Muscle of arm (tissue), 12 donors: ENCODE results near the gene PLA2G4E. TPM values are rescaled to one million over a fixed set of nuclear protein-coding genes. Genes with fewer than 3 reads are reported as not detected.

Experiments
- DNase-seq: peaks from one replicate; pipeline ENCODE4 v3.0.0-alpha.2; 2013
- polyA plus RNA-seq, 12 donors: library from polyadenylated mRNA; unstranded; fragments of 120-200 nt; gene quantifications; one replicate each; pipeline ENCODE4 v1.2.1, GENCODE V29; 2013; ENCODE audit not compliant: insufficient read length in 12 of 12

Gene PLA2G4E
- polyA plus RNA-seq, 12 donors, result 0.68 to 3.5 (median 1.6) TPM; not detected in 2

DNA sequence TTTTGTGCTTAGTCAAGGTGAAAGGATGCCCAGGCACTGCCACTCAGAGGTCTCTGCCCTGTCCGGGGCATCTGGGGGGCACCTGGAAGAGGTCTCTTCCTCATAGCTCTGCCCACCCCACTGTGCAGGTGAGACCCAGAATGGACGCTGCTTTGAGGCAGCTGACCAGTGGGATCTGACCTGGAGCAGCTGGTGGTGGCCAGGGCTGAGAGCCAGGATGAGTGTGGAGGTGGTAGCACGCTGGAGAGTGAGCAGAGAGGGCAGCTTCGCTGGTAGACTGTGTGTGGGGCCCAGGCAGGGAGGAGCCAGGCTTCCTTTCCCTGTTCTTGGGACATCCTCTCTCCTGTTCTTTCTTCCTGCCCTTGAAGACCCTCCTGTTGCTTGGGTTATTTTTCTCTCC, 32.2 kb upstream of the PLA2G4E start:
- no peak for DNase-seq

DNA sequence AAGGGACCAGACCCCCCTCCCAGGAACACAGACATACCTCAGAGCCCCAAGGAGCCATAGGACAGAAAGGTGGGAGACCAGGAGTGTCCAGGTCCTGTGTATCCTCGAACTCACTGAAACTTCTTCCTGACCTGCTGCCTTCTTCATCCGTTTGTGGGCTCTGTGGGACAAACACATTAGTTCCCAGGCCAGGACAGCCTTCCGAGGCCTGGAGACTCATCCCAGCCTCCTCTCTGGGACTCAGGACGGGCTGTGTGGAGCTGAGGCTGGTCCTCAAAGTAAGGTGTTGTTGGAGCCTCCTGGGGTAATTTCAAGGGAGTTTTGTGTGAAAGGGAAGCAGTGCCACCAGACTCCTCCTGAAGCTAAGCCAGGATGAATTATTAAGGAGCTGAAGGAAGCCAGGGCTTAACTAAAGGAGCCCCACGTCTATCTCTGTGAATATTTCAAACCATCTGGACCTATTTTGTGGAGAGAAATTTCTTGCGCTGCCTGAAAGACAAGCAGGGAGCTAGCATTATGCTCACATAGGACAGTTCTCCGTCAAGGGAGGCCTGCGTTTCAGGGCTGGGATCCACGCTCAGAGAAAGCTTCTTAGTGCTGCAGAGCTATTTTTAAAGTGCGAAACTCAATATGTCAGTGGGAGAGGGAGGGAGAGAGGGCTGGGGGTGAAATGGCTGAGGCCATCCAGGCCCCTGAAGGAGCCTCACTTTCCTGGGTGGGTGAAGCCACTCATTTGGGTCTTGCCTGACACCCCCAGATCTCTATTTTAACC, 29.8 kb upstream of the PLA2G4E start:
- peak; percentile 34 for DNase-seq

DNA sequence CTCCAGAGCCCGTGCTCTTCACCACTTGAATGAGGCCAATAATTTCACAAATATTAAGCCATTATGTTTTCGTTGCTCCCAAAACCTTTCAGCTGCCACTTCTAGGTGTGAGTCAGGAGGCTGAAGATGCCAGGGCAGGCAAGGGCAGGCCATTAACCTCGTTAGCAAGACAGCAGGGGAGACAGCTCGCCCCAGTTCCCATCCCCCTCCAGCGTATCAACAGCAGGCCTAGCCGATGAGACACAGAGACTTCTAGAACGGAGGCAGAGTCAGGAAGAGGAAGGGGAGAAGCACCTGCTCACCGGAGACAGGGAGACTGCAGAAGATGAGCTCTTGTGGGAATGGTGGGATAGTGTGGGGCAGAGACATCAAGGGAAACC, 28.0 kb upstream of the PLA2G4E start:
- DNase-seq, result no peak

DNA sequence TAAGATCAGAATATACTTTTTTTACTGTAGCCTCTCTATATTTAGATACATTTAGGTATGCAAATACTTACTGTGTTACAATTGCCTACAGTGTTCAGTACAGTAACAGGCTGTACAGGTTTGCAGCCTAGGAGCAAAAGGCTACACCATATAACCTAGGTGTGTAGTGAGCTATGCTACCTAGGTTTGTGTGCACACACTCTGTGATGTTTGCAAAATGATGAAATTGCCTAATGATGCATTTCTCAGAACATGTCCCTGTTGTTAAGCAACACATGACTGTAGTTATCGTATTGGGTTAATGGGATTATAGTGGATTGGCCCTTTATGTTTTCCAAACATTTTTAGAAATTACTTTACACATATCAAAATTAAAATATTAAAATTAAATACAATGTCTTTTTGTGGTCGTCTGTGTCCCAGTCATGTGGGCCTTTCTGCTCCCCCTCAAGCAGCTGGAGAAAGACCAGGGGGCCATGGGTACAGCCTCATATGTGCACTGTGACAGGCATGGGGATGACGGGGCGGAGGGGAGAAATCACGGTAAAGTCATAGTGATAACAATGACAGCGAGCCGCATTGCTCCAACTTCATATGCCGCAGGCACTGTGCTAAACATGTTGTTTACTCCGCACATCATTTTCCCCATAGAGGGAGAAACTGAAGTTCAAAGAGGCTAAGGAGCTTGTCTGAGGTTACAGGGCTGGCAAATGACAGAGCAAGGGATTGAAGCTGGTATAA, 27.4 kb upstream of the PLA2G4E start:
- no peak for DNase-seq

DNA sequence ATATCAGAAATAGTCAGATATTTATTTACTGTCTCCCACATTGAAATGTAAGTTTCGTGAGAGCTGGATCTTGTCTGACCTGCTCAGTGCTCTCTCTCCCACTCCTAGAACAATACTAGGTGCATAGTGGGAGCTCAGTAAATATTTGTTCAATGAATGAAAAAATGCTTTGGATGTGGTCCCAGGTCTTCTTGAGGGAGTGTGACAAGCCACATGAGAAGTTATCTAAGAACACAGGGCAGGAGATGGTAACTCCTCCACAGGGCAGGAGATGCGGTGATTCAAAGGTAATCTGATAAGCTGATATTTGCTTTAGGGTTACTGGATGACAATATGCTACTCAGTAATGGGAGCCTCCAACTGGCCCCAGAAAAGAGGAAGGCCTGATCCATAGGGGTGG, 25.8 kb upstream of the PLA2G4E start:
- no peak for DNase-seq

DNA sequence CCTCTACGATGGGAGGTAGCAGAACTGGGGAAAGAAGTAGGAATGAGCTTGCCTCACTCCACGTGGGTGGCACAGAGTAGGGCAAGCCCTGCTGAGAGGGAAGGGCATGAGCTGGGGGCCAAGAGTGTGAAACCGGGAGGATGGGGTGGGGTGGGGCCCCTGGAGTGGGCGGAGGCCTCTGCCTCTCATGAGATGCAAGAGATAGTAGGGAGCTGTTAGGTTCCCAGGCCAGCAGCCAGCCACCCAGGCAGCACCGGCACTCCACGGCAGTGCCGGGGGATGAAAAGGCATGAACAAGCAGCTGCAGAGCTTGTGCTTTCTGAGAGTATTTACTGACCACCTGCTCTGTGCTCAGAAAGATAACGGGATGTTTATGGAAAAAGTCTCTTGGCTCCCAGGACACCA, 24.4 kb upstream of the PLA2G4E start:
- DNase-seq, result no peak

DNA sequence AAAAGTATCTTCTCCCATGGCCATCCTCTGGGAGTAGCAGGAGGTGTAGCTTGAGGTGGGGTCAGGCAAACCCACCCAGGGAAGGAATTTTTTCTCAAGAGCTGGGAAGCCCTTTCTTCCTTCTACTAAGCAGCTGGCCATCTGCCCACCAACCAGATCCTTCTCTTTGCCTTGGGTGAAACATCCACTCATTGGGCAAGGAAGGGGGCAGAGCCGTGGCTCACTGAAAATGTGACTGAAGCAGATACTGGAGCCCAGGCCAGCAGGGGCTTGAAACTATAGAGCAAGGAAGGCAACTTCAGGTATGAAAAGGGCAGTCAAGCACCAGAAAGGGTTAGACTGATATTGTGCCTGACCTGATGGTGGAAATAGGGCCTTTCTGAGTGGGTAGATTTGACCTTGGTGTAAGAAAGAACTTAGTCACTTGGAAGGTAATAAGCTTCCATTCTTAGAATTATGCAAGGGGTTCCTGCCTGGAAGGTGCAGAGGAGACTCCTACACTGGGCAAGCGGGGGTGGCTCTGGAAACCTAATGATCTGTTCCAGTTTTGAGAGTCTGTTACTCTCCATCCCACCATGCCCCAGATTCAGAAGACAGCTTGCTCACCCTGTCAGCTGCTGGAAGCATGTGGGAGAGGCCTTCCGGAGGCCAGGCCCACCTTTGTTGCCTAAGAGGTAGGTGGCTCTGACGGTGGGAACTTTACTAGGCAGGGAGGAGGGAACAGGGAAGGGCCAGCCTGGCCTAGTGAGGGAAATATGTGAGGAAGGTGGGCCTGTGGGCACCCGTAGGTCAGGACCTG, 22.0 kb upstream of the PLA2G4E start:
- DNase-seq, result no peak

DNA sequence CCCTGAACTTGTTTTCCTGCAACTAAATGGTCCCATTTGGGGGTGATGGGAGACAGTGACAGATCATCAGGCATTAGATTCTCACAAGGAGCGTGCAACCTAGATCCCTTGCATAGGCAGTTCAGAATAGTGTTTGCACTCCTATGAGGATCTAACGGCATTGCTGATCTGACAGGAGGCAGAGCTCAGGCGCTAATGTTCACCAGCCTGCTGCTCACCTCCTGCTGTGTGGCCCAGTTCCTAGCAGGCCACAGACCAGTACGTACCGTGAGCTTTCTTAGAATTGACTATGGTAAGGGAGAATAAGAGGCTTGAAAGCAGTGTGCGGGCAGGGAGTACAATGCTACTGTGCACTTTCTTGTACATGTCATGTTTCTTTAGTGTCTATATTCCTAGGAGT, 17.6 kb upstream of the PLA2G4E start:
- DNase-seq, result no peak

DNA sequence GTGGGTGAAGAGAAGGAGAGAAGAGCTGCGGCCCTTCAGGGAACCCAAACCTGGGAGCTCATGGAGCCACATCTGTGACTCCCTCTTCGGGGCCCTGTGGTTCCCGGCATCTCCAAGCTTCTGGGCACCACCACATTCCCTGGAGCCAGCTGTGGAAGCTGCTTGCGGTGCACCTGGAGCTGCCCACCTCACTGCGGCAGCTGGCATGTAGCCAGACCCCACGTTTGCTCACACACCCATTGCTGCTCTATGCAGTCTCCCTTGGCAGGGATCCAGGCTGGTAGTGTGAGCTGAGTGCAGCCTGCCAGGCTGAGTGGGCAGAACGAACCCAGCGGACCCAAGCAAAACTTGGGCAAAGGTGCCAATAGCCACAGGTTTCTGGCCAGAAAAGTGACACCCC, 16.8 kb upstream of the PLA2G4E start:
- no peak for DNase-seq

DNA sequence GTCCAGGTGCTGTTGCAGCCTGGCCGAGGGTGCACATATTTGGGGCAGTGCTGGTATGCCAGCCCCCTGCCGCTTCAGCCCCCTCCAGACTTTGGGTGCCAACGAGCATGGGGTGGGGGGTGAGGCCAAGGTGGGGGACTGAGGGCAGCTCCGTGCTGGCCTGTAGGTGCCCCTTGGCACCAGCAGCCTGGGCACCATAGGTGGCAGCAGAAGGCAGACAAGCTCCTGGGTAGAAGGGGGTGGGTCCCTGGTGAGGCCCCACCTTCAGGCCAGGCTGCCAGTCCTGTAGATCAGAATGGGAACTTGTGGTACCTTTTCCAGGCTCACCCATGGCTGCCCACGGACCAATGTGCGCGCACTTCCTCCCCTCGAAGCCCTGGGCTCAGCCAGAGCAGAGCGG, 16.1 kb upstream of the PLA2G4E start:
- no peak for DNase-seq

DNA sequence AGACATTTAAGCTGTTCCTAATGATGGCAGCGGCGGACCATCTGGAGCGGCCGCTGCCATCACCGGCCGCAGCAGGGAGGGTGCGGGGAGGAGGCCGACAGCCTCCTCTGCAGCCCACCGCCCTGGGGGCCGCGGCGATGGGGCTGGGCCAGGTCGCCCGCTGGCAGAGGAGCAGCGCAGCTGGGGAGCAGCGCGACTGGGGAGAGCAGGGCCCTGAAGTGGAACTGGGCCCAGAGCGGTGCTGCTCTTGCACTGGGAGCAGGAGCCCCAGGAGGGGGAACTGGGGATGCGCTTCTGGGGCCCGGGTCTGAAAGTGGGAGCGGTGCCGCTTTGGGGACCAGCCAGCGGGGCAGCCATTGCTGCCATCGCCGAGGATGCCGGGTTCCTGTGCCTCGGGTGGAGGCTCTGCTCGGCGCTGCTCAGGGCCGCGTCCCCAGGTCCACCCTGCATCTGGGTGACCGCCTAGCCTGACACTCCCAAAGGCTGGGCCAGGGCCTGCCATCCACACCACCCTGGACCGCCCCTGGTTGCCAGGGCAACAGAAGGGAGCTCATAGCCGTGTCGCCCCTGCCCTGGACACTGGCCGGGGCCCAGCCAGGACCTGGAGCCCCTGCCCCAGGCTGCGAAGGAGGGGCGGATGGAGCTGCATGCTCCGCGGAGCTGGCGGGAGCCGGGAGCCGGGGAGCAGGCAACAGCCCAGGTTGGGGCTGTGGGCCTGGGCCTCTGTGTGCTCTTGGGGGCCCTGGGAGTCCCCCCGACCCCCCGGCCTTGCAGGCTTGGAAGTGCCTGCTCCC, 15.5 kb upstream of the PLA2G4E start:
- no peak for DNase-seq

DNA sequence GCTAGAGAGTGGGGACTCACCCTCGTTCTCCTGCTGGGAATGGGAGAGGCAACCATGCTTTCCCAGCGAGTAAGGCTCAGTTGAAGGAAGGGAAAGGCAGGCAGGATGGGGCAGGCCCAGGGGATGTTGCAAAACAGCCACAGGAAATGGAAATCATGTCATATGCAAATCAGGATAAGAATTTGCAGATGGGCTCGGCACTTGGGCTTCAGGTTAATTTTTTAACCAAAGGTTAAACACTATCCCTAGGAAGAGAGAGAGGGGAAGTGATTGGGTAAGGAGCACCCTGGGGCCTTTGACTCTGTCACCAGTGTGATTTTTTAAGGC, 14.6 kb upstream of the PLA2G4E start:
- no peak for DNase-seq

DNA sequence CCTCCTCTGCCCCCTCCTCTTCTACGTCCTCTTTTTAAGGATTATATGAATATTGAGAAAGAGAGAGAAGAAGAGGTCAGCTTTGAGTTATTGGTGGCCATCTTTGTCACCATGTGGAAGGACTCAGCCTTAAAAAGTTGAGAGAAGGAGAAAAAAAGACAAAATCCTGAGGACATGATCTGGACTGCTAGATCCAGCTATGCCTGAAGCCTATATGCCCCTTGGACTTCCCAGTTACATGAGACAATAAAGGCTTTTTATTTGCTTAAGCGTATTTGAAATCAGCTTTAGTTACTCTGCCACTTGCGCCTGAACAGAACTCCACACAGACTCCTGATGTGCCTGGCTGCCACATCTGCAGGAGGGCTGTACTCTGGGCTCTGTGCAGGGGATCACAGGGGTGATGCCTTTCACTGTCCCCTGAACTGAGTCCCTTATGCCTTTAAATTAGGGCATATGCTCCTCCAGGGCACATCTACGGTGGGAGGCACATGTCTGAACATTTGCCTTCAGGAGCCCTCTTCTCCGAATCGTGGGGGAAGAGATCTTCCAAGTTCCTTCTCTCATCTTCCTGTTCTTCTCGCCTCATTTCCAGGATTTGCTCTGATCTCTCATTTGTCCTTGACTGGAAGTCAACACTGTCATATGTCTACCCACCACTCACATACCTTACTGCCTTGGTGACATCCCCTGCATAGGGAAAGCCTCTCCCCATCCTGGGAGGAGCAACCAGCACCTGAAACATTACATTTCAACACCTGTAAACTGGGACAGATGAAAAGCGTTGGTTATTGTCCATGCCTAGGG, 14.0 kb upstream of the PLA2G4E start:
- no peak for DNase-seq

DNA sequence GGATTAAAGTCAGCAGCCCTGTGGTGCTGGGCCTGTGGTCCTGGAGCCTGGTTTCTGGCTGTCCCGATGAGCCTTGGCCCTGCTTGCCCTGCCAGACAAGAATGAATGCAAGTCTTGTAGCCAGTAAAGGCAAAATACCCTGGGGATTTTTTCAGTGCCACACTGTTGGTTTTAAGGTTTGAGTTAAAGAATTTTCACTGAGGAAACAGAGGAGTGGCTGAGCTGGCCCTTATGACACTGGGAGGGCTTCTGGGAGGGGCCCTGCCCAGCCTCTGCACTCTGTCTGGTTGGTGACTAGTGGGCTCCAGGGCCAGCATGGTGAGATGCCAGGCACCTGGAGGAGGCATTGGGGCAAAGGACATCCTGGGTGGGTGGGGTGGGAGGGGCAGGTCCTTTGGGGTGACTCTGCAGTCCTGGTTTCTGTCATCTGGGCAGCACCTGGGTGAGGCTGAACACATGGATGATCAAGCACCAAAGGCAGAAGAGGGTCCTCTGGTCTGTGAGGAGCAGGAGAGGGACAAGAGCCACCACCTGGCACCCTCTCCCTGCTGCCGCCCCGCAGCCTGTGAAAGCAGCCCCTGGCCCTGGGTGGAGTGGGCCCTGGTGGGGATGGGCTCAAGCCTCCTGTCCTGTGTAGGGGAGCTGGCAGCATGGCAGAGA, 12.5 kb upstream of the PLA2G4E start:
- no peak for DNase-seq

DNA sequence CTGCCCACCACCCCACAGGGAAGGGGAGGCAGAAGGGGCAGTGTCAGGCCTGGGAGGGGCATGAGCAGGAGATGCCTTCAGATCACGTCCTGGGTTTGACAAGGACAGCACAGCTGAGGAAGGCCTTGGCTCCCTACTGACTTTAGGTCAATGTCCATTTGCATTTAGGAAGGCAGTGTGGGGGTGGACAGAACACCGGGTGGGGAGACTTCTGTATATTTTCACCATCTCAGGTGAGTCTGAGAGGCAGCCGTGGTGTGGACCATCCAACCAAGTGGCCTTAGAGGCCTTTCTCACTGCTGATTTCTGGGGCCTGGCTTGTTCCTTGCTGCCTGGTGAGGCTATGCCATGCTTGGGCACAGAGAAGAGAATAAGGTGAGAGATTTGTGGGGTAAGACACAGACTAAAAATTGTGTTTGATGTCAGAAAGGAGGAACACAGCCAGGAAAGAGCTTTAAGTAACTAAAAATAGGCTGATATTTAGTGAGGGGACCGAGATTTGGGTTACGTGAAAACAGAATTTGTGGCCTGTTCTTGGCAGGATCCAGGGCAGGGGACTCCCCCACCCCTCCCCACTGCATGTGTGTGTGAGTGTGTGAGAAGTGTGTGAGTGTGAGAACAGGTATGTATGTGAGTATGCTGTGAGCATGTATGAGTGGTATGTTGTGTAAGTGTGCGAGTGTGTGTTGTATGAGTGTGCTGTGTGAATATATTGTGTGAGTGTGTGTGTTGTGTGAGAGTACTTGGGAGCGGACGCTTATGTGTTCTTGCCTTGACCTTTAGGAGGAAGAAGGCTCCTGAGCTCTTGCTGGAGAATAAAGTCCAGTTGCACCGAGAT, 11.8 kb upstream of the PLA2G4E start:
- DNase-seq, result no peak

DNA sequence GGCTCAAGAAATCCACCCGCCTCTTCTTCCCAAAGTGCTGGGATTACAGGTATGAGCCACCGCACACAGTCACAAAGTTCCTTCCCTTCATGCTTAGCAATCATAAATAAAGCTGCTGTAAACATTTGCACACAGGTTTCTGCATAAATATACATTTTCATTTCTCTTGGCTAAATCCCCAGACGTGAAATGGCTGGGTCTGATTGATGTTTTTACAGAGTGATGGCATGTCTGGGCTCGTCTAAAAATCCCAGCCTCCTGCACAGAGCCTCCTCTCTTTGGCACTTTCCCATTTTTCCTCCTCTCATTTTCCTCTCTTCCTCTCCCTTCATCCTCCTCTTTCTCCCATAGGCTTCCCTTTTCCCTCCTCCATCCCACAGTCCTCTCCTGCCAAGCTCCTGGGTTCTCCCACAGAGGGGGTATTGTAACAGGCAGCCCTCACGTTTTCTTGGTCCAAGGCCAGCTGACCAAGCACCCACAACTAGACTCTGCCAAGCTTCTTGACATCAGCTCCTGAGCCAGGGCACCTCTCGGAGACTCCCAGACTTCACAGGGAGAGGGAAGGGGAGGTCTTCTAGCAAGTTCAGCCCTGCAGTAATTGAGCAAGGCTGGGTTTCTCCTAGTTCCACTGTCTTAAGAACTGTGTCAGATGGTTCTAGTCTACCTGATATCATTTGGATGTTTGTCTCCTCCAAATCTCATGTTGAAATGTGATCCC, 10.5 kb upstream of the PLA2G4E start:
- no peak for DNase-seq

DNA sequence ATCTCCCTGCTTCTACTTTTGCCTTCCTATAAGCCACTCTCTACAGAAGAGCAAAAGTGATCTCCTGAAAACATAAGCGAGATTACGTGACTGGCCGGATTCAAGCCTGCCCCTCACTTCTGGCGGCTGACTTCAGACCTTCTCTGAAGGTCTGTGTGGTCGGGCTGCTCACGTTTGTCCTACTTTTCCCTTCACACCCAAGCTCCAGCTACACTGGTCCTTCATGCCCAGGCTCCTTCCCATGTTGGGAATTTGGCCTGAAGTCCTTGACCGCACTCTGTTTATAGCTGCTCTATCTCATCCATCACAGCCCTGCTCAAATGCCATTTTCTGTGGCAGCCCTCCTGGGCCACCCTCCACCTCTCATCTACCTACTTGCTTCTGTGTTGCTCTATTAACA, 6.7 kb upstream of the PLA2G4E start:
- DNase-seq, result no peak

DNA sequence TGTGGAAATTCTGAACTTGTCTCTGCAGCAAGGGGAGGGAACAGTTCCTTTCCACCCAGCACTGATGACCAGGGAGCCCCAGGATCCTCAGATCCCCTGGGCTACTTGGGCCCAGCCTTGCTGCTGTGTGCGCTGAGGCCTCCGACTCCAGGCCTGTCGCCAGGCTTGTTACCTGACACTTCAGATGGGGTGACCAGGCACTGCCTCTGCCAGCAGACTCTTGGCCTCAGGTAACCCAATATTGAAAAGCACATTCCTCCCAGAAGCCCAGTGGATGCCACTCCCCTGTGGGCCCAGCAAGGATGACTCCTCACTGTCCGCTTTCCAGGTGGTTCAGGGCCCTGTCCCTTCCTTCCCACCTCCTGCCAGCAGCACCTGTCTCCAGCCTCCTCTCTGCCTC, 3.5 kb upstream of the PLA2G4E start:
- DNase-seq, result no peak

DNA sequence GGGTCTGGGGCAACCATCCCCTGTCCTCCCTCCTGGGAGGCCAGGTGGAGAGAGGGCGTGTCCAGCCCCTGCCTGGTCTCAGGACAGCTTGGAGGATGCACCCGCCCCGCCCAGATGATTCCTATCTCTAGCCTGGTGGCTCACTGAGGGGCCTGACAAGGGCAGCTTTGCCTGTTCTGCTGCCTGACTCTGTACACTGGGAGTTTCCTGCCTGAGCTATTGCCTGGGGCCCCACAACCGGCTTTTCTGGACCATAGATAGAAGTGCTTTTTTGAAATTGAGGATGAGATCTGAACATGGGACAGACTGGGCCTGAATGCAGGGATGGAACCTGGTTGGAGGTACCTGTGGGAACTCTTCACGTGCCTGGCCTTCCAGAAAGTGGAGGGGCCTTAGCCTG, 751 bp upstream of the PLA2G4E start:
- DNase-seq, result no peak
